Stimulated activated CD4-positive, alpha-beta T cell treated with anti-CD3 and anti-CD28 coated beads, Interleukin-15, amount 100 ng/mL, for 48 hours (primary cell): Measurements from ENCODE around the gene MC2R.

ENCODE experiments used
- DNase-seq, 2 donors: peaks; one replicate each; pipeline ENCODE4 v3.0.0-alpha.2; 2020; ENCODE audit warnings: low read depth in 2 of 2

The MC2R gene

GRCh38 chr18:13915391-13915790 is at the start of gene MC2R:
Gene MC2R (minus strand): TSS chr18:13915536. CDS start chr18:13885518, 30,018 bp downstream.
- DNase-seq = no peak

GRCh38 chr18:13945811-13946210 is 30.5 kb upstream of the MC2R start:
- no peak for DNase-seq

- no peak for DNase-seq
Measured at GRCh38 chr18:13943338-13943737, 28.0 kb upstream of the MC2R start.

GRCh38 chr18:13940326-13940725 is 25.0 kb upstream of the MC2R start:
- DNase-seq = no peak

GRCh38 chr18:13934676-13935075 is 19.3 kb upstream of the MC2R start:
- no peak for DNase-seq

- DNase-seq = no peak
Measured at GRCh38 chr18:13934058-13934457, 18.7 kb upstream of the MC2R start.

GRCh38 chr18:13932285-13933025 is 17.1 kb upstream of the MC2R start:
- DNase-seq = no peak

- no peak for DNase-seq
Measured at GRCh38 chr18:13930964-13931363, 15.6 kb upstream of the MC2R start.

- DNase-seq = no peak
Measured at GRCh38 chr18:13923221-13923620, 7.9 kb upstream of the MC2R start.

GRCh38 chr18:13918898-13919297 is 3.6 kb upstream of the MC2R start:
- no peak for DNase-seq

GRCh38 chr18:13917401-13917800 is 2.1 kb upstream of the MC2R start:
- no peak for DNase-seq

GRCh38 chr18:13916559-13916958 is 1.2 kb upstream of the MC2R start:
- DNase-seq = no peak

GRCh38 chr18:13915995-13916431 is 677 bp upstream of the MC2R start:
- no peak for DNase-seq

- no peak for DNase-seq
Measured at GRCh38 chr18:13914756-13915155, 580 bp downstream of the MC2R start.

- DNase-seq = no peak
Measured at GRCh38 chr18:13914170-13914569, 1.2 kb downstream of the MC2R start.

GRCh38 chr18:13913205-13913604 is 2.1 kb downstream of the MC2R start:
- DNase-seq = no peak

GRCh38 chr18:13912601-13913000 is 2.7 kb downstream of the MC2R start:
- no peak for DNase-seq

GRCh38 chr18:13910986-13911385 is 4.3 kb downstream of the MC2R start:
- no peak for DNase-seq

GRCh38 chr18:13910501-13910900 is 4.8 kb downstream of the MC2R start:
- DNase-seq = no peak

- no peak for DNase-seq
Measured at GRCh38 chr18:13909141-13909940, 6.0 kb downstream of the MC2R start.

GRCh38 chr18:13900633-13901032 is 14.7 kb downstream of the MC2R start:
- no peak for DNase-seq

GRCh38 chr18:13895505-13896033 is 19.8 kb downstream of the MC2R start:
- DNase-seq = no peak

GRCh38 chr18:13894531-13894930 is 20.8 kb downstream of the MC2R start:
- DNase-seq = no peak
